T-cell (primary cell): ENCODE measurements around the gene RITA1. TPM values are rescaled to one million over a fixed set of nuclear protein-coding genes. Genes with fewer than 3 reads are reported as not detected.
A peak's percentile ranks its signal among the peaks of the same experiment; 100 is the strongest.

Experiments
- ATAC-seq, 4 experiments: fragments of 200-7000 bp in 3 of 4; fragments of 150-1000 bp in 1 of 4; cut with Tn5 transposase; replicated peaks in 1 of 4; 1 replicate in 3 of 4; 2 replicates in 1 of 4; pipeline ENCODE4 v1.10.0; 2021; ENCODE audit warnings: moderate library complexity in 3 of 4, mild to moderate bottlenecking in 2 of 4, moderate number of reproducible peaks in 1 of 4
- CTCF ChIA-PET, 2 donors: fragments of 300-600 bp; sonication (Branson Sonifier 250); formaldehyde crosslinking; loops; one replicate each; lab custom pipeline; 2022; ENCODE audit warnings: antibody characterized with exemption in 2 of 2; lab: Charles Lee
- POLR2A ChIA-PET, 2 donors: fragments of 300-600 bp; sonication (Branson Sonifier 250); formaldehyde crosslinking; loops; one replicate each; lab custom pipeline; 2022; ENCODE audit warnings: antibody characterized with exemption in 2 of 2; lab: Charles Lee
- DNase-seq, 35 experiments: peaks; one replicate each; pipeline versions ENCODE4 v3.0.0 to v3.0.0-alpha.2; 2013 to 2023
- H3K27ac ChIP-seq: one replicate; pipeline ENCODE4 v1.5.1; 2013; ENCODE audit warnings: low read length
- H3K27me3 ChIP-seq, 2 experiments: replicated peaks in 1 of 2; 1 replicate in 1 of 2; 2 replicates in 1 of 2; pipeline versions ENCODE4 v1.6.1 to v1.7.0; 2013; ENCODE audit warnings: low read length in 1 of 2, mixed read lengths in 1 of 2; ENCODE audit not compliant: control insufficient read depth in 2 of 2, insufficient read depth in 2 of 2; ENCODE audit errors: extremely low read depth in 1 of 2
- H3K36me3 ChIP-seq, 2 donors: 1 replicate in 1 of 2; 2 replicates in 1 of 2; pipeline versions ENCODE4 v1.6.1 to v1.7.0; 2013; ENCODE audit warnings: low read length in 1 of 2; ENCODE audit not compliant: control insufficient read depth in 2 of 2, insufficient read depth in 1 of 2; ENCODE audit errors: extremely low read depth in 1 of 2
- H3K4me1 ChIP-seq, 2 experiments: 1 replicate in 1 of 2; 2 replicates in 1 of 2; pipeline versions ENCODE4 v1.6.1 to v1.7.0; 2013; ENCODE audit warnings: low read length in 2 of 2, mixed read lengths in 1 of 2; ENCODE audit not compliant: insufficient read depth in 2 of 2, control insufficient read depth in 1 of 2; ENCODE audit errors: extremely low read depth in 1 of 2
- H3K4me3 ChIP-seq, 2 donors: 1 replicate in 1 of 2; 2 replicates in 1 of 2; pipeline versions ENCODE4 v1.5.1 to v1.7.0; 2013; ENCODE audit warnings: mild to moderate bottlenecking in 2 of 2, low read length in 1 of 2, moderate library complexity in 1 of 2; ENCODE audit not compliant: control insufficient read depth in 1 of 2; ENCODE audit errors: extremely low read depth in 1 of 2
- H3K9me3 ChIP-seq: 2 replicates; pipeline ENCODE4 v1.7.0; 2013
- H3K27ac Mint-ChIP-seq, 2 donors: one replicate each; pipeline ENCODE4 v1.8.0; 2020 to 2021; ENCODE audit warnings: mild to moderate bottlenecking in 2 of 2, mixed read lengths in 2 of 2
- H3K27me3 Mint-ChIP-seq, 2 donors: one replicate each; pipeline ENCODE4 v1.8.0; 2021 to 2022; ENCODE audit warnings: mixed read lengths in 2 of 2
- H3K36me3 Mint-ChIP-seq: one replicate; pipeline ENCODE4 v1.8.0; 2021; ENCODE audit warnings: mixed read lengths
- H3K4me1 Mint-ChIP-seq, 3 donors: one replicate each; pipeline ENCODE4 v1.8.0; 2020 to 2022; ENCODE audit warnings: mixed read lengths in 3 of 3, mild to moderate bottlenecking in 1 of 3
- H3K4me3 Mint-ChIP-seq, 3 donors: one replicate each; pipeline ENCODE4 v1.8.0; 2020 to 2022; ENCODE audit warnings: mild to moderate bottlenecking in 3 of 3, mixed read lengths in 3 of 3, moderate library complexity in 3 of 3
- H3K9me3 Mint-ChIP-seq, 3 donors: one replicate each; pipeline ENCODE4 v1.8.0; 2020 to 2022; ENCODE audit warnings: mixed read lengths in 3 of 3
- WGBS: methylation state at CpG from one replicate; pipeline ENCODE4 v1.1.5; 2013; ENCODE audit warnings: missing lambda C conversion rate; ENCODE audit not compliant: insufficient coverage; 5-methylcytosine and 5-hydroxymethylcytosine counted together
- total RNA-seq, 35 experiments: library from RNA in 6 of 35; stranded (reverse) in 6 of 35; fragments of 120-200 nt in 1 of 35; gene quantifications; one replicate each; pipeline versions ENCODE4 v1.2.1 to v1.2.4 and lab custom pipeline; 2013 to 2026

Gene RITA1
- total RNA-seq, 5 donors from 2014 or later (not counting 1 experiment from before 2014, with no cell fraction given): 7.8 to 17.8 (median 13.8) TPM

- peak in 10 of 35 experiments; percentile 6 to 57 (median 28) for DNase-seq
- Histone ChIP-seq H3K27ac (peak overlapping the region; percentile 81), H3K9me3 (no peaks in the 10 kb centered on the region), H3K36me3 (no peaks in the 10 kb centered on the region), H3K27me3 (no peaks in the 10 kb centered on the region), H3K4me1 (peaks cover 25 to 48% of the 10 kb centered on the region in 2 experiments), H3K4me3 (no peak overlapping the region)
- ChIA-PET POLR2A (interaction anchor here (0.5 to 0.9 kb wide), 5 partner anchors 22 to 261 kb away, joined by 3 to 8 read pairs (median 6); no protein-coding TSS in a partner anchor), CTCF (interaction anchor here (0.6 to 1.0 kb wide), 4 partner anchors 10 to 72 kb away, joined by 3 to 5 read pairs (median 4); partner anchors contain the start of gene RASAL1 (in 1 of the 2))
- Mint-ChIP-seq H3K4me1 (peaks cover 40 to 53% (median 46%) of the 10 kb centered on the region in 3 donors), H3K36me3 (no peaks in the 10 kb centered on the region), H3K4me3 (peak overlapping the region in 1 of 3 donors; percentile 77), H3K27ac (peak overlapping the region; percentile 94 to 97), H3K27me3 (no peaks in the 10 kb centered on the region), H3K9me3 (no peaks in the 10 kb centered on the region)
- peak; percentile 24 to 61 (median 29) for ATAC-seq
- 46% methylated on average over 3 of the region's 6 CpGs for WGBS
Observed at GRCh38 chr12:113207613-113208040, 22.1 kb downstream of the RITA1 start.

- peak; percentile 5 to 88 (median 50) for DNase-seq
- POLR2A ChIA-PET: interaction anchor here (0.6 to 0.9 kb wide), 3 partner anchors 53 to 56 kb away, joined by 3 to 6 read pairs (median 6); no protein-coding TSS in a partner anchor
- peaks cover 40 to 53% (median 46%) of the 10 kb centered on the region in 3 donors for H3K4me1 Mint-ChIP-seq
- peak; percentile 74 to 82 (median 80) for ATAC-seq
- CTCF ChIA-PET: interaction anchor here (0.6 to 1.0 kb wide), 5 partner anchors 11 to 73 kb away, joined by 3 to 5 read pairs (median 4); partner anchors contain the start of gene RASAL1 (in 1 of the 2)
- H3K27me3 Mint-ChIP-seq: no peaks in the 10 kb centered on the region
- Histone ChIP-seq H3K27me3 (no peaks in the 10 kb centered on the region), H3K36me3 (no peaks in the 10 kb centered on the region), H3K27ac (peak overlapping the region; percentile 81), H3K4me3 (no peak overlapping the region), H3K4me1 (peaks cover 25 to 48% of the 10 kb centered on the region in 2 experiments), H3K9me3 (no peaks in the 10 kb centered on the region)
- H3K9me3 Mint-ChIP-seq: no peaks in the 10 kb centered on the region
- H3K36me3 Mint-ChIP-seq: no peaks in the 10 kb centered on the region
- WGBS: 7% methylated on average over 8 of the region's 10 CpGs
- peak overlapping the region; percentile 54 to 77 (median 59) for H3K4me3 Mint-ChIP-seq
- H3K27ac Mint-ChIP-seq: peak overlapping the region; percentile 94 to 97
Observed at GRCh38 chr12:113208041-113208934, 22.8 kb downstream of the RITA1 start.

- ChIA-PET CTCF (no interaction called here), POLR2A (interaction anchor here in 1 of 2 donors (0.7 kb wide), 1 partner anchor 272 kb away, joined by 10 read pairs; no protein-coding TSS in a partner anchor)
- Histone ChIP-seq H3K27ac (no peak overlapping the region), H3K9me3 (no peaks in the 10 kb centered on the region), H3K4me3 (no peak overlapping the region), H3K36me3 (no peaks in the 10 kb centered on the region), H3K4me1 (peaks cover 29 to 52% of the 10 kb centered on the region in 2 experiments), H3K27me3 (no peaks in the 10 kb centered on the region)
- H3K27ac Mint-ChIP-seq: peak overlapping the region; percentile 66 to 80
- ATAC-seq (no peak), DNase-seq (no peak)
- no peaks in the 10 kb centered on the region for H3K27me3 Mint-ChIP-seq
- no peaks in the 10 kb centered on the region for H3K36me3 Mint-ChIP-seq
- peak overlapping the region in 1 of 3 donors; percentile 64 for H3K4me3 Mint-ChIP-seq
- no peaks in the 10 kb centered on the region for H3K9me3 Mint-ChIP-seq
- H3K4me1 Mint-ChIP-seq: peaks cover 52 to 67% (median 56%) of the 10 kb centered on the region in 3 donors
- 100% methylated on average over 3 of the region's 6 CpGs for WGBS
Observed at GRCh38 chr12:113211160-113211559, 25.6 kb downstream of the RITA1 start.

- no peak for DNase-seq
- no peak overlapping the region for H3K4me3 Mint-ChIP-seq
- Histone ChIP-seq H3K27ac (no peak overlapping the region), H3K36me3 (no peaks in the 10 kb centered on the region), H3K9me3 (no peaks in the 10 kb centered on the region), H3K4me1 (peaks cover 21 to 29% of the 10 kb centered on the region in 2 experiments), H3K4me3 (no peak overlapping the region), H3K27me3 (no peaks in the 10 kb centered on the region)
- H3K9me3 Mint-ChIP-seq: no peaks in the 10 kb centered on the region
- 0% methylated on average over 1 of the region's 5 CpGs for WGBS
- CTCF ChIA-PET: no interaction called here
- H3K27ac Mint-ChIP-seq: no peak overlapping the region
- no peak for ATAC-seq
- peaks cover 35 to 47% (median 39%) of the 10 kb centered on the region in 3 donors for H3K4me1 Mint-ChIP-seq
- POLR2A ChIA-PET: no interaction called here
- no peaks in the 10 kb centered on the region for H3K36me3 Mint-ChIP-seq
- H3K27me3 Mint-ChIP-seq: no peaks in the 10 kb centered on the region
Observed at GRCh38 chr12:113214895-113215400, 29.4 kb downstream of the RITA1 start.

- WGBS: 93% methylated on average over 2 of the region's 2 CpGs
- Mint-ChIP-seq H3K4me3 (no peak overlapping the region), H3K9me3 (no peaks in the 10 kb centered on the region), H3K27me3 (no peaks in the 10 kb centered on the region), H3K36me3 (no peaks in the 10 kb centered on the region), H3K4me1 (peaks cover 30 to 44% (median 37%) of the 10 kb centered on the region in 3 donors), H3K27ac (no peak overlapping the region)
- H3K9me3 ChIP-seq: no peaks in the 10 kb centered on the region
- no peaks in the 10 kb centered on the region for H3K36me3 ChIP-seq
- ChIA-PET CTCF (interaction anchor here in 1 of 2 donors (1.6 kb wide), 1 partner anchor 17 kb away, joined by 3 read pairs; no protein-coding TSS in a partner anchor), POLR2A (no interaction called here)
- H3K27ac ChIP-seq: no peak overlapping the region
- ATAC-seq (no peak), DNase-seq (no peak)
- H3K4me1 ChIP-seq: peaks cover 20 to 28% of the 10 kb centered on the region in 2 experiments
- no peaks in the 10 kb centered on the region for H3K27me3 ChIP-seq
- no peak overlapping the region for H3K4me3 ChIP-seq
Observed at GRCh38 chr12:113216027-113216426, 30.5 kb downstream of the RITA1 start.
